Glutamatergic neuron (in vitro differentiated cells): ENCODE results near the gene DHX29. TPM values are rescaled to one million over a fixed set of nuclear protein-coding genes. Genes with fewer than 3 reads are reported as not detected.

Source experiments
- DNase-seq: peaks from one replicate; pipeline ENCODE4 v3.0.0; 2022
- H3K27ac Mint-ChIP-seq: one replicate; pipeline ENCODE4 v1.8.0; 2020; ENCODE audit warnings: mild to moderate bottlenecking, mixed read lengths, inconsistent platforms; ENCODE audit not compliant: unreplicated experiment
- H3K27me3 Mint-ChIP-seq: one replicate; pipeline ENCODE4 v1.8.0; 2020; ENCODE audit warnings: mild to moderate bottlenecking, moderate library complexity, mixed read lengths, inconsistent platforms; ENCODE audit not compliant: unreplicated experiment
- H3K36me3 Mint-ChIP-seq: one replicate; pipeline ENCODE4 v1.8.0; 2020; ENCODE audit warnings: mild to moderate bottlenecking, mixed read lengths, inconsistent platforms; ENCODE audit not compliant: unreplicated experiment
- H3K4me1 Mint-ChIP-seq: one replicate; pipeline ENCODE4 v1.8.0; 2020; ENCODE audit warnings: mild to moderate bottlenecking, low read depth, mixed read lengths, inconsistent platforms; ENCODE audit not compliant: unreplicated experiment
- H3K4me3 Mint-ChIP-seq: one replicate; pipeline ENCODE4 v1.8.0; 2020; ENCODE audit warnings: mild to moderate bottlenecking, mixed read lengths, inconsistent platforms; ENCODE audit not compliant: unreplicated experiment
- H3K9me3 Mint-ChIP-seq: one replicate; pipeline ENCODE4 v1.8.0; 2020; ENCODE audit warnings: mild to moderate bottlenecking, moderate library complexity, mixed read lengths, inconsistent platforms; ENCODE audit not compliant: unreplicated experiment
- CTCF ChIP-seq: fragments of 200-600 bp; sonication (generic); IDR thresholded peaks from one replicate; pipeline ENCODE4 v1.5.0; 2021; ENCODE audit not compliant: partially characterized antibody, unreplicated experiment
- total RNA-seq: library from RNA; stranded (reverse); fragmentation: NEBNext Ultra II Directional; extraction: Animal tissue kit (Norgen Biotek cat#: 25700); gene quantifications from one replicate; pipeline ENCODE4 v1.2.1, GENCODE V29; 2021; ENCODE audit not compliant: unreplicated experiment

Gene DHX29
- total RNA-seq, 1 donor from 2014 or later = 22.9 TPM

GRCh38 chr5:55345327-55345726, 37.8 kb upstream of the DHX29 start:
- Mint-ChIP-seq H3K9me3 (no peaks in the 10 kb centered on the region), H3K27ac (no peak overlapping the region), H3K4me1 (no peaks in the 10 kb centered on the region), H3K27me3 (peaks cover 2% of the 10 kb centered on the region), H3K36me3 (peaks cover 9% of the 10 kb centered on the region), H3K4me3 (no peak overlapping the region)
- DNase-seq = no peak
- TF ChIP-seq CTCF = no peak

GRCh38 chr5:55344392-55344992, 37.0 kb upstream of the DHX29 start:
- TF ChIP-seq CTCF = peak; percentile 90
- H3K36me3 Mint-ChIP-seq = peaks cover 9% of the 10 kb centered on the region
- no peaks in the 10 kb centered on the region for H3K9me3 Mint-ChIP-seq
- peak; percentile 74 for DNase-seq
- no peaks in the 10 kb centered on the region for H3K4me1 Mint-ChIP-seq
- H3K27ac Mint-ChIP-seq = no peak overlapping the region
- peaks cover 2% of the 10 kb centered on the region for H3K27me3 Mint-ChIP-seq
- H3K4me3 Mint-ChIP-seq = no peak overlapping the region

- no peak for DNase-seq
- Mint-ChIP-seq H3K4me3 (no peak overlapping the region), H3K27ac (no peak overlapping the region), H3K4me1 (no peaks in the 10 kb centered on the region), H3K27me3 (peaks cover 2% of the 10 kb centered on the region), H3K36me3 (peaks cover 9% of the 10 kb centered on the region), H3K9me3 (no peaks in the 10 kb centered on the region)
- no peak for TF ChIP-seq CTCF
Measured at GRCh38 chr5:55343609-55344008, 36.1 kb upstream of the DHX29 start.

- peaks cover 9% of the 10 kb centered on the region for H3K36me3 Mint-ChIP-seq
- DNase-seq = no peak
Measured at GRCh38 chr5:55343107-55343506, 35.6 kb upstream of the DHX29 start.

GRCh38 chr5:55338810-55339243, 31.3 kb upstream of the DHX29 start:
- no peak for DNase-seq
- no peak overlapping the region for H3K27ac Mint-ChIP-seq
- H3K36me3 Mint-ChIP-seq = no peaks in the 10 kb centered on the region
- no peak for TF ChIP-seq CTCF
- no peak overlapping the region for H3K4me3 Mint-ChIP-seq
- no peaks in the 10 kb centered on the region for H3K4me1 Mint-ChIP-seq
- no peaks in the 10 kb centered on the region for H3K27me3 Mint-ChIP-seq
- no peaks in the 10 kb centered on the region for H3K9me3 Mint-ChIP-seq

More at GRCh38 chr5:55343107-55343506, 35.6 kb upstream of the DHX29 start:
- Mint-ChIP-seq H3K4me3 (no peak overlapping the region), H3K27ac (no peak overlapping the region), H3K4me1 (no peaks in the 10 kb centered on the region), H3K9me3 (no peaks in the 10 kb centered on the region), H3K27me3 (peaks cover 2% of the 10 kb centered on the region)
- no peak for TF ChIP-seq CTCF
